ENCODE results near the gene RNF148. TPM values are rescaled to one million over a fixed set of nuclear protein-coding genes. Genes with fewer than 3 reads are reported as not detected.
"Not testable (repeated sequence)": the region's sequence is repeated elsewhere in the genome, so short reads cannot be mapped to it uniquely, and the experiment has no call there.

RNF148 gene
- total RNA-seq, 1 donor: not detected

GRCh38 chr7:122679269-122679709, 23.4 kb downstream of the RNF148 start:
- H3K9me3 ChIP-seq (ENCODE audit: low read depth, low read length); H3K4me1 ChIP-seq (ENCODE audit: insufficient read depth, low read length); H3K27me3 ChIP-seq (ENCODE audit: insufficient read depth, low read length); H3K4me3 ChIP-seq (ENCODE audit: low read length): not testable (repeated sequence)

- Histone ChIP-seq H3K9me3 (ENCODE audit: low read depth, low read length) (no peaks in the 10 kb centered on the region), H3K27me3 (ENCODE audit: insufficient read depth, low read length) (no peaks in the 10 kb centered on the region), H3K4me3 (ENCODE audit: low read length) (no peak overlapping the region), H3K4me1 (ENCODE audit: insufficient read depth, low read length) (no peaks in the 10 kb centered on the region)
Observed at GRCh38 chr7:122677149-122677548, 25.6 kb downstream of the RNF148 start.

- H3K27me3 ChIP-seq (ENCODE audit: insufficient read depth, low read length): no peaks in the 10 kb centered on the region
- H3K4me1 ChIP-seq (ENCODE audit: insufficient read depth, low read length): no peaks in the 10 kb centered on the region
- H3K9me3 ChIP-seq (ENCODE audit: low read depth, low read length): no peaks in the 10 kb centered on the region
- no peak overlapping the region for H3K4me3 ChIP-seq (ENCODE audit: low read length)
Observed at GRCh38 chr7:122676466-122676865, 26.3 kb downstream of the RNF148 start.

GRCh38 chr7:122675621-122676020, 27.1 kb downstream of the RNF148 start:
- Histone ChIP-seq H3K9me3 (ENCODE audit: low read depth, low read length) (no peaks in the 10 kb centered on the region), H3K4me3 (ENCODE audit: low read length) (no peak overlapping the region), H3K27me3 (ENCODE audit: insufficient read depth, low read length) (no peaks in the 10 kb centered on the region), H3K4me1 (ENCODE audit: insufficient read depth, low read length) (no peaks in the 10 kb centered on the region)

- Histone ChIP-seq H3K27me3 (ENCODE audit: insufficient read depth, low read length) (no peaks in the 10 kb centered on the region), H3K9me3 (ENCODE audit: low read depth, low read length) (no peaks in the 10 kb centered on the region), H3K4me3 (ENCODE audit: low read length) (no peak overlapping the region), H3K4me1 (ENCODE audit: insufficient read depth, low read length) (no peaks in the 10 kb centered on the region)
Observed at GRCh38 chr7:122675011-122675410, 27.7 kb downstream of the RNF148 start.

GRCh38 chr7:122674502-122674901, 28.2 kb downstream of the RNF148 start:
- Histone ChIP-seq H3K27me3 (ENCODE audit: insufficient read depth, low read length) (no peaks in the 10 kb centered on the region), H3K4me1 (ENCODE audit: insufficient read depth, low read length) (no peaks in the 10 kb centered on the region), H3K9me3 (ENCODE audit: low read depth, low read length) (no peaks in the 10 kb centered on the region), H3K4me3 (ENCODE audit: low read length) (no peak overlapping the region)

GRCh38 chr7:122673951-122674350, 28.8 kb downstream of the RNF148 start:
- Histone ChIP-seq H3K27me3 (ENCODE audit: insufficient read depth, low read length) (no peaks in the 10 kb centered on the region), H3K4me1 (ENCODE audit: insufficient read depth, low read length) (no peaks in the 10 kb centered on the region), H3K4me3 (ENCODE audit: low read length) (no peak overlapping the region), H3K9me3 (ENCODE audit: low read depth, low read length) (no peaks in the 10 kb centered on the region)

GRCh38 chr7:122672536-122672935, 30.2 kb downstream of the RNF148 start:
- Histone ChIP-seq H3K9me3 (ENCODE audit: low read depth, low read length) (no peaks in the 10 kb centered on the region), H3K4me1 (ENCODE audit: insufficient read depth, low read length) (no peaks in the 10 kb centered on the region), H3K4me3 (ENCODE audit: low read length) (no peak overlapping the region), H3K27me3 (ENCODE audit: insufficient read depth, low read length) (no peaks in the 10 kb centered on the region)

GRCh38 chr7:122663733-122664132, 39.0 kb downstream of the RNF148 start:
- Histone ChIP-seq H3K27me3 (ENCODE audit: insufficient read depth, low read length) (no peaks in the 10 kb centered on the region), H3K9me3 (ENCODE audit: low read depth, low read length) (no peaks in the 10 kb centered on the region), H3K4me3 (ENCODE audit: low read length) (no peak overlapping the region), H3K4me1 (ENCODE audit: insufficient read depth, low read length) (no peaks in the 10 kb centered on the region)

- H3K27me3 ChIP-seq (ENCODE audit: insufficient read depth, low read length): no peaks in the 10 kb centered on the region
- H3K4me1 ChIP-seq (ENCODE audit: insufficient read depth, low read length): no peaks in the 10 kb centered on the region
- H3K9me3 ChIP-seq (ENCODE audit: low read depth, low read length): no peaks in the 10 kb centered on the region
- H3K4me3 ChIP-seq (ENCODE audit: low read length): no peak overlapping the region
Observed at GRCh38 chr7:122658856-122659255, 43.9 kb downstream of the RNF148 start.

- H3K9me3 ChIP-seq (ENCODE audit: low read depth, low read length): no peaks in the 10 kb centered on the region
- H3K27me3 ChIP-seq (ENCODE audit: insufficient read depth, low read length): no peaks in the 10 kb centered on the region
- no peak overlapping the region for H3K4me3 ChIP-seq (ENCODE audit: low read length)
- no peaks in the 10 kb centered on the region for H3K4me1 ChIP-seq (ENCODE audit: insufficient read depth, low read length)
Observed at GRCh38 chr7:122653685-122654084, 49.0 kb downstream of the RNF148 start.

- Histone ChIP-seq H3K4me1 (ENCODE audit: insufficient read depth, low read length) (no peaks in the 10 kb centered on the region), H3K27me3 (ENCODE audit: insufficient read depth, low read length) (no peaks in the 10 kb centered on the region), H3K9me3 (ENCODE audit: low read depth, low read length) (no peaks in the 10 kb centered on the region), H3K4me3 (ENCODE audit: low read length) (no peak overlapping the region)
Observed at GRCh38 chr7:122652876-122653275, 49.8 kb downstream of the RNF148 start.

Other genes starting within 250 kb of the RNF148 start
- not detected for gene RNF133, start 3.8 kb downstream of the RNF148 start, total RNA-seq
- gene CADPS2, start 183.5 kb upstream of the RNF148 start, total RNA-seq: not detected